GM19043 (cell line): Measurements from ENCODE around the gene PERM1.
"Not testable (repeated sequence)": the region's sequence is repeated elsewhere in the genome, so short reads cannot be mapped to it uniquely, and the experiment has no call there.

ENCODE experiments used
- ATAC-seq: cut with Tn5 transposase; IDR thresholded peaks from one replicate; pipeline ENCODE4 v1.9.1; 2021; ENCODE audit warnings: low read depth; ENCODE audit not compliant: unreplicated experiment

Gene PERM1

GRCh38 chr1:951364-951763 lies 30.5 kb downstream of the PERM1 start:
- no peak for ATAC-seq

DNA sequence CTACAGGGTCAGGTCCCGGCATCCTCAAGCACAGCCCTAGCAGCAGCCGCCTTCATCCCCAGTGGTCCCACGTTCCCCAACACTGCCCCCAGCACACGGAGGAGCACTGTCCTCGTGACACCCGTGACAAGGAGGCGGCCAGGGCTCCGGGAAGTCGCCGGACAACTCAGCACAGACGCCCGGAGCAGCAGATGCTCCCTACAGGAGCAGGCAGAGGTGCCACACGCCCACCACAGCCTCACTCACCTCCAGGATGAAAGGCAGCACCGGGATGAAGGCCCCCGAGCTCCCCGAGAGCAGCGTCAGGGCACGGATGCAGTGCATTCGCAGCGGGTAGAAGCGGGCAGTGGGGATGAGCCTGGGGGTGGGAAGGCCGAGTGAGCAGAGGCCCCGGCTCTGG lies 31.0 kb downstream of the PERM1 start:
- no peak for ATAC-seq

- ATAC-seq = no peak
These were observed 31.6 kb downstream of the PERM1 start for GRCh38 chr1:950268-950667.

- no peak for ATAC-seq
These were observed 33.9 kb downstream of the PERM1 start for GRCh38 chr1:947958-948357.

DNA sequence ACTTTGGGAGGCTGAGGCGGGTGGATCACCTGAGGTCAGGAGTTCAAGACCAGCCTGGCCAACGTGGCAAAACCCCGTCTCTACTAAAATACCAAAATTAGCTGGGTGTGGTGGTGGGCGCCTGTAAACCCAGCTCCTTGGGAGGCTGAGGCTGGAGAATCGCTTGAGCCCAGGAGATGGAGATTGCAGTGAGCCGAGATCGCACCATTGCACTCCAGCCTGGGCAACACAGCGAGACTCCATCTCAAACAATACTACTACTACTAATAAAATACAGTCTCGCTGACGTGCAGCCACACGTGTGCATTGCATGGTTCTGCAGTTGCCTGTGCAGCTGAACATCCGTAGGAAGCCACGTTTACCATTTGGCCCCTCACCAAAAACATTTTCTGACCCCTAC lies 35.1 kb downstream of the PERM1 start:
- ATAC-seq = not testable (repeated sequence)

- ATAC-seq = no peak
These were observed 36.0 kb downstream of the PERM1 start for GRCh38 chr1:945688-946556.

- no peak for ATAC-seq
These were observed 37.3 kb downstream of the PERM1 start for GRCh38 chr1:944341-945325.

DNA sequence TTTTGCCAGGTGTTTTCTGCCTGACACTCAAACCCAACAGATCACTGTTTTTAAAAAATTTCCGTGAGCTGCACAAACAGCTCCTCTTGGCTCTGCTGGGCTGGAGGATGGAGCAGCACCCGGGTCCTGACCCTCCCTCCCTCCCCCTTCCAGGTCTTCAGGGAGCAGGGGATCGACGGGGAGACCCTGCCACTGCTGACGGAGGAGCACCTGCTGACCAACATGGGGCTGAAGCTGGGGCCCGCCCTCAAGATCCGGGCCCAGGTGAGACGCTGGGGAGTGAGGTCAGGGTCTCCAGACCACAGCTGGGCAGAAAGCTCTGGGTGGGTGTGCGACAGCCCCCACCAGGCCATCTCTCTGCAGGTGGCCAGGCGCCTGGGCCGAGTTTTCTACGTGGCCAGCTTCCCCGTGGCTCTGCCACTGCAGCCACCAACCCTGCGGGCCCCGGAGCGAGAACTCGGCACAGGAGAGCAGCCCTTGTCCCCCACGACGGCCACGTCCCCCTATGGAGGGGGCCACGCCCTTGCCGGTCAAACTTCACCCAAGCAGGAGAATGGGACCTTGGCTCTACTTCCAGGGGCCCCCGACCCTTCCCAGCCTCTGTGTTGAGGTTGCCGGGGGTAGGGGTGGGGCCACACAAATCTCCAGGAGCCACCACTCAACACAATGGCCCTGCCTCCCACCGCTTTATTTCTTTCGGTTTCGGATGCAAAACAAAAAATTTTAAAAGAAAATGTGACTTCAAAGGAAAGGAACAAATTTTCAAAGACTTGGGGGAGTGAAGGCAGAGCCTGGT lies 38.1 kb downstream of the PERM1 start:
- ATAC-seq = no peak

DNA sequence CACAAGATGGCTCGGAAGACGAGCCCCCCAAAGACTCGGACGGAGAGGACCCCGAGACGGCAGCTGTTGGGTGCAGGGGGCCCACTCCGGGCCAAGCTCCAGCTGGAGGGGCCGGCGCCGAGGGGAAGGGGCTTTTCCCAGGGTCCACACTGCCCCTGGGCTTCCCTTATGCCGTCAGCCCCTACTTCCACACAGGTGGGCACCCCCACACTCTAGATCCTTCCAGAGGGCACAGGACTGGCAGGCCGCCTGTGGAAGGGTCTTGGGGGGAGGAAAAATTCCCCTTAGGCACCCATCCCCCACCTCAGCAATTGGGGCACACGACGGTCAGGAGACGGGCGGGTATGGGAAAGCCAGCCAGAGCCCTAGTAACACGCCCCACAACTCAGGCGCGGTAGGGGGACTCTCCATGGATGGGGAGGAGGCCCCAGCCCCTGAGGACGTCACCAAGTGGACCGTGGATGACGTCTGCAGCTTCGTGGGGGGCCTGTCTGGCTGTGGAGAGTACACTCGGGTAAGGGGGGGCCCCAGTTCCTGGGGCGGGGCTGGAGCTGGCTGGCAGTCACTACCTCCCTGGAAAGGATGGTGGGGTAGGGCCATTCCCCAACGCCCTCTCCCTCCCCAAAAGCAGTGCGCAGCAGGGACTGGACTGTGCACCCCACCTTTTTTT lies 38.9 kb downstream of the PERM1 start:
- no peak for ATAC-seq

- no peak for ATAC-seq
These were observed 39.5 kb downstream of the PERM1 start for GRCh38 chr1:942411-942821.

DNA sequence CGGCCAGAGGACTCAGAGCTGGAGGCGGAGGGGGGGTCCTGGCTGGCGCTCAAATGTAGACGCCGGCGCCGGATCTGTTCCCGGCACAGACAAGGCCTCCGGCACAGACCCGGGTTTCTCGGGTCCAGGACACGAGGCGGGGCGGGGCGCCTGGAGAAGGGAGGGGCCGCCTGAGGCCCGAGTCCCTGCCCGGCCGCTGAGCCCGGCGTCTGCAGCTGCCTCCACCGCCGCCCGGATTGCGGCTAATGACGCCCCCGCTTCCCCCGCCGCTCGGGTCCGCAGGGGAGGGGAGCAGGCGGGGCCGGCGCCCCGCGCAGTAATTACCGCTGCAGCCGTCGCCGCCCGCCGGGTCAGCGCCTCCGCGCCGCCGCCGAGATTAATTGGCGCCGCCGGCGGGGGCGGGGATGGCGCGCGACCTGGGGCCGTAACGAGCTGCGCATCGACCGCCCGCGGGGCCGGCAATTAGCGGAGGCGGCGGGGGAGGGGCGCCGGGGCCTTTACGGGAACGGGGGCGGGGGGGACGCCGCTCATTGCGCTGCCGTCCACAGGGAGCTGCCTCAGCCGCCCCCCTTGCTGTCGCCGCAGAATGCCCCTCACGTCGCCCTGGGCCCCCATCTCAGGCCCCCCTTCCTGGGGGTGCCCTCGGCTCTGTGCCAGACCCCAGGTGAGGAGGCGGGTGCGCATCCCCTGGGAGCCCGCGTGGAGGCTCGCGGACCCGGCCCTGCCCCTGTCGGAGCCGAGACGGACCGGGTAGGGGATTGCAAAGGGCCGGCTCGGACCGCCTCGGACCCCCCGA lies 40.1 kb downstream of the PERM1 start:
- ATAC-seq = no peak

- ATAC-seq = no peak
These were observed 40.8 kb downstream of the PERM1 start for GRCh38 chr1:941015-941587.

DNA sequence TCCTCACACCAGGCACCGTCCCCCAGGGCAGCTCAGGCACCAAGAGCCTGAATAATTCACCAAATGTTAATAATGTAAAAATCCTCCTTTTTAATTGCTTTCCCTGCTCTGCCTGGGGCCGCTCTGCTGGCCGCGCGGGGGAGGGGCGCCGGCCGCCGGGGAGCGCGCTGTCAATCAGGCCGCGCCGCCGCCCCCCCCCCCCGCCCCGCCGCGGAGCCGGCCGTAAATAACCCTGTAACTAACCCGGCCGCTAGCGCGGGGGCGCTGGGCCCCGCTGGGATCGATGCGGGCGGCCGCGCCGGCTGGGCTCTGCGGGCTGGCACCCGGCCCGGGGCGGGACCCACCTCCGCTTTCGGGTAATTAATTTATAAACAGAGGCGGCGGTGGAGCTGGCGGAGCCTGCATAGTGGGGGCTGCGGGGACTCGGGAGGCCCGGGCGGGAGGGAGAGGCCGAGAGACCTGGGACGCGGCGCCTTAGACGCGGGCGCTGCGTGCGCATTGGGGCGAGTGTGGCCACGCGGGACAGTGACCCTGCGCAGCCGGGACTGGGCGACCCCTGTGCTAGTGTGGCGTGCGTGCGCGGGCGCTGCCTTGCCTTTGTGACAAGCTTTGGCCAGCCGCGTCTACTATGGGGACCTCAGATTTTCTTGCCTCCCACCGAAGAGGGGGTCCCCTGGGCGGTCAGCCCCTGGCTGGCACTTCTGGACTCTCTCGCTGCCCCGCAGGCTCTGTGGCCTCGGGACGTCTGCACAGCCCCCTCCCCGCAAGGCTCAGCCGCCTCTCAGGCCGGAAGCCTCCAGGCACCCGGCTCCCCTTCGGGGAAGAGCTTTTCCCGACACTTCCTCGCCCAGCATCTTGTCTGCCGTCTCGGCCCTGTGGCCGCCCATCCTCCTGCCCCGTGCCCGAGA lies 41.5 kb downstream of the PERM1 start:
- ATAC-seq = no peak

- ATAC-seq = no peak
These were observed 42.3 kb downstream of the PERM1 start for GRCh38 chr1:939511-940106.

DNA sequence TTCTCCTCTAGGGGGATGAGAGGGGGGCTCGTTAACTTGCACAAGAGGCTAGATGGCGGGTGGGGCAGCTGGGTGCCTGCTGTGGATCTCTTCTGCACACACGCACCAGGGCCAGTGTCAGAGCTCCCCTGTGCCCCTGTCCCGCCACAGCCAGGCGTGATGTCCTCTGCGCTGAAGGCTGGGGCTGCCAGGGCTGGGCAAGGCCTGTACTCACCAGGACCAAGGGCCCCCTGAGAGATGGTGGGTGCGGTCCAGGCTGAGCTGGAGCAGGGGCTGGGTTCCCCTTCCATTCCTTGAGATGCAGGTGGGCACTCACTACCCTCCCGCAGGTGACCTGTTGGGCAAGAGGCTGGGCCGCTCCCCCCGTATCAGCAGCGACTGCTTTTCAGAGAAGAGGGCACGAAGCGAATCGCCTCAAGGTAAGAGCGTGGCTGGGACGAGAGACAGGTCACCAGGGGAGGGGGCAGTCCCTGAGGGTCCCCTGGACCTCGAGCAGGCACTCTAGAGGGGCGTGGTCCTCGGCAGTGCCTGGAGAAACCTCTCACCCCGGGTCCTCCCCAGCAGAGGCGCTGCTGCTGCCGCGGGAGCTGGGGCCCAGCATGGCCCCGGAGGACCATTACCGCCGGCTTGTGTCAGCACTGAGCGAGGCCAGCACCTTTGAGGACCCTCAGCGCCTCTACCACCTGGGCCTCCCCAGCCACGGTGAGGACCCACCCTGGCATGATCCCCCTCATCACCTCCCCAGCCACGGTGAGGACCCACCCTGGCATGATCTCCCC lies 43.0 kb downstream of the PERM1 start:
- no peak for ATAC-seq

DNA sequence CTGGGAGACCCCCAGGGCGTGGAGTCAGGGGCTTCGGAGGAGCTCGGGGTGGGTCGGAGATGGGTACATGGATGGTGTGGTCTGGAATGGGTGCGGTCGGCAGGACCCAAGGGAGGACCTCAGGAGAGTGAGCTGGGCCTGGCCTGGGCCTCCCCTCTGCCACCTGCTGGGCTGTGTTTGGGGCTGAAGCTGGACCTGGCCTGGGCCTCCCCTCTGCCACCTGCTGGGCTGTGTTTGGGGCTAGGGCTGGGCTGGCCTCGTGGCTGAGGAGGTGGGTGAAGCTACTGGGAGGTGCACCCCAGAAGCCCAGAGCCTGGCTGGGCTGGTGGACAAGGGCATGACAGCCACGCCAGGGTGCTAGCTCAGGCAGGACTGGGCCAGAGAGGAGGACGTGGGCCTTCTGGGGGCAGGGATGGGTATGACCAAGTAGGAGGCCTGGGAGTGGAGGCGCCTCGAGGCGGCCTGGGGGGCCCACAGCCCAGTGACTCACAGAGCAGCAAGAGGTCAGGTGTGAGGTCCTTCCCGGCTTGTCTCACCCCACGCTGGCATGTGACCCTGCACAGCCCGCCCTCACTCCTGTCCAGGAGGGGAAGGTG lies 43.7 kb downstream of the PERM1 start:
- no peak for ATAC-seq
